ENCODE measurements around the gene PDCD10. TPM values are rescaled to one million over a fixed set of nuclear protein-coding genes. Genes with fewer than 3 reads are reported as not detected.

PDCD10 gene
- total RNA-seq, 1 donor from 2014 or later = 34.6 TPM

DNA sequence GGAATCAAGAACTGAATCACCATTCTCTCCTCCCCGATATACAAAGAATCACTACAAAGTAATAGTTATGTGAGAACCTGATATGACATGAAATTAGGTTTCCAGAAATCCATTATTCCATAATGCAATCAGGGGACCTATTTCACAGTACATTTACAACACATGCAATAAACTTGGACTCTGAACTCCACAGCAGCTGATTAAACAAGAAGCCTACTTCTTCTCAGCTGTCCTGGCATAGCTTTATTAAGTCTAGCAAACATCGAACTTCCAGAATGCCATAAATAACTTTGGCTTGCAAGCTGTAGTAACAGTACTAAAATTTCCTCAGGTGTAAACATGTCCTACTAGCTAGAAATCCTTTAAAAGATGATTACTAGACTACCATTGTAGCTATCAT is 17.8 kb downstream of the PDCD10 start:
- TF ChIP-seq, protein P1, sequence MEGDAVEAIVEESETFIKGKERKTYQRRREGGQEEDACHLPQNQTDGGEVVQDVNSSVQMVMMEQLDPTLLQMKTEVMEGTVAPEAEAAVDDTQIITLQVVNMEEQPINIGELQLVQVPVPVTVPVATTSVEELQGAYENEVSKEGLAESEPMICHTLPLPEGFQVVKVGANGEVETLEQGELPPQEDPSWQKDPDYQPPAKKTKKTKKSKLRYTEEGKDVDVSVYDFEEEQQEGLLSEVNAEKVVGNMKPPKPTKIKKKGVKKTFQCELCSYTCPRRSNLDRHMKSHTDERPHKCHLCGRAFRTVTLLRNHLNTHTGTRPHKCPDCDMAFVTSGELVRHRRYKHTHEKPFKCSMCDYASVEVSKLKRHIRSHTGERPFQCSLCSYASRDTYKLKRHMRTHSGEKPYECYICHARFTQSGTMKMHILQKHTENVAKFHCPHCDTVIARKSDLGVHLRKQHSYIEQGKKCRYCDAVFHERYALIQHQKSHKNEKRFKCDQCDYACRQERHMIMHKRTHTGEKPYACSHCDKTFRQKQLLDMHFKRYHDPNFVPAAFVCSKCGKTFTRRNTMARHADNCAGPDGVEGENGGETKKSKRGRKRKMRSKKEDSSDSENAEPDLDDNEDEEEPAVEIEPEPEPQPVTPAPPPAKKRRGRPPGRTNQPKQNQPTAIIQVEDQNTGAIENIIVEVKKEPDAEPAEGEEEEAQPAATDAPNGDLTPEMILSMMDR (conservative IDR thresholded peaks at IDR 0.05) = no peak
- Mint-ChIP-seq H3K4me1 (no peaks in the 10 kb centered on the region), H3K27me3 (ENCODE audit: low read depth) (no peaks in the 10 kb centered on the region), H3K9me3 (peaks cover 14% of the 10 kb centered on the region), H3K27ac (ENCODE audit: unreplicated experiment) (no peak overlapping the region), H3K36me3 (ENCODE audit: low read depth) (peaks cover 48% of the 10 kb centered on the region), H3K4me3 (no peak overlapping the region)
- DNase-seq (ENCODE audit: low read depth, low spot score) = no peak

DNA sequence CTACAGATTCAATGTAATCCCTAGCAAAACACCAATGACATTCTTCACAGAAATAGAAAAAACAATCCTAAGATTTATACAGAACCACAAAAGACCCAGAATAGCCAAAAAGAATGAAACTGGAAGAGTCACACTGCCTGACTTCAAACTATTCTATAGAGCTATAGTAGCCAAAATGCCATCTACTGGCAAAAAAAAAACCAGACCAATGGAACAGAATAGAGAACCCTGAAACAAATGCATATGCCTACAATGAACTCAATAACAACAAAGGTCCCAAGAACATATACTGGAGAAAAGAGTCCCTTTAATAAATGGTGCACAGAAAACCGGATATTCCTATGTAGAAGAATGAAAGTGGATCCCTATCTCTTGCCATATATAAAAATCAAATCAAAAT is 19.8 kb downstream of the PDCD10 start:
- no peaks in the 10 kb centered on the region for H3K4me1 Mint-ChIP-seq
- no peak overlapping the region for H3K27ac Mint-ChIP-seq (ENCODE audit: unreplicated experiment)
- H3K27me3 Mint-ChIP-seq (ENCODE audit: low read depth) = no peaks in the 10 kb centered on the region
- H3K4me3 Mint-ChIP-seq = no peak overlapping the region
- TF ChIP-seq, protein P1 (conservative IDR thresholded peaks at IDR 0.05) = no peak
- H3K36me3 Mint-ChIP-seq (ENCODE audit: low read depth) = peaks cover 64% of the 10 kb centered on the region
- no peak for DNase-seq (ENCODE audit: low read depth, low spot score)
- peaks cover 14% of the 10 kb centered on the region for H3K9me3 Mint-ChIP-seq

DNA sequence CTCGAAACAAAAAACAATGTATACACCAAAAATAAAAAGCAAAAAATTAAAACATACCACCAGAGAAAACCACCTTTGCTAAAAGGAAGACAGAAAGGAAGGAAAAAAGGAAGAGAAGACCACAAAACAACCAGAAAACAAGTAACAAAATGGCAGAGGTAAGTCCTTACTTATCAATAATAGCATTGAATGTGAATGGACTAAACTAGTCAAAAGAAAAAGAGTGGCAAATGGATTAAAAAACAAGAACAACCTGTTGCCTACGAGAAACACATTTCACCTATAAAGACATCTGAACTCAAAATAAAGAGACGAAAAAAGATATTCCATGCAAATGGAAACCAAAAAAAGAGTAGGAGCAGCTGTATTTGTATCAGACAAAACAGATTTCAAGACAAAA is 22.2 kb downstream of the PDCD10 start:
- Mint-ChIP-seq H3K4me3 (no peak overlapping the region), H3K9me3 (peaks cover 14% of the 10 kb centered on the region), H3K27ac (ENCODE audit: unreplicated experiment) (no peak overlapping the region), H3K4me1 (no peaks in the 10 kb centered on the region), H3K36me3 (ENCODE audit: low read depth) (peaks cover 61% of the 10 kb centered on the region), H3K27me3 (ENCODE audit: low read depth) (no peaks in the 10 kb centered on the region)
- TF ChIP-seq, protein P1 (conservative IDR thresholded peaks at IDR 0.05) = no peak
- DNase-seq (ENCODE audit: low read depth, low spot score) = no peak

DNA sequence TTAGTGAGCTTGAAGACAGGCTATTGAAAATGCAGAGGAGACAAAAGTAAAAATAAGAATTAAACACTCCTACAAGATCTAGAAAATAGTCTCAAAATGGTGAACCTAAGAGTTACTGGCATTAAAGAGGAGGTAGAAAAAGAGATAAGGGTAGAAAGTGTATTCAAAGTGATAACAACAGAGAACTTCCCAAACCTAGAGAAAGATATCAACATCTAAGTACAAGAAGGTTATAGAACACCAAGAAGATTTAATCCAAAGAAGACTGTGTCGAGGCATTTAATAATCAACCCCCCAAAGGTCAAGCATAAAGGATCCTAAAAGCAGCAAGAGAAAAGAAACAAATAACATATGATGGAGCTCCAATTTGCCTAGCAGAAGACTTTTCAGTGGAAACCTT is 23.3 kb downstream of the PDCD10 start:
- H3K4me3 Mint-ChIP-seq = no peak overlapping the region
- no peak overlapping the region for H3K27ac Mint-ChIP-seq (ENCODE audit: unreplicated experiment)
- H3K9me3 Mint-ChIP-seq = peaks cover 14% of the 10 kb centered on the region
- H3K36me3 Mint-ChIP-seq (ENCODE audit: low read depth) = peaks cover 61% of the 10 kb centered on the region
- H3K4me1 Mint-ChIP-seq = no peaks in the 10 kb centered on the region
- no peaks in the 10 kb centered on the region for H3K27me3 Mint-ChIP-seq (ENCODE audit: low read depth)
- TF ChIP-seq, protein P1 (conservative IDR thresholded peaks at IDR 0.05) = no peak
- no peak for DNase-seq (ENCODE audit: low read depth, low spot score)

DNA sequence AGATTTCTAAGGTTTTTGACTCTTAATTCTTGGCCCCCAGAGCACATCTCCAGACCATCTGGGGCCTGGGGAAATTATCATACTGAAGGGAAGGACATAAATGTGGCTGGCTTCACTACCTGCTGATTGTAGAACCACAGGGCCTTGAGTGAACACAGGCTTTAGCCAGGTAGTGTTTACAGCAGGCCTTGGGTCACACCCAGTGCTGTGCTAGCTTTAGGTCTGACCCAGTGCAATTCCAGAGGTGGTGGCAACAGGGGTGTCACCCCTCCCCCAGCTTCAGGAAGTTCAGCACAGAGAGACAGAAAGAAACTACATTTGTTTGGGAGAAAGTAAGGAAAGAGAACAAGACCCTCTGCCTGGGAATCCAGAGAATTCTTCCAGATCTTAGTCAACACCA is 24.1 kb downstream of the PDCD10 start:
- Mint-ChIP-seq H3K9me3 (peaks cover 14% of the 10 kb centered on the region), H3K4me1 (no peaks in the 10 kb centered on the region), H3K27me3 (ENCODE audit: low read depth) (no peaks in the 10 kb centered on the region), H3K4me3 (no peak overlapping the region), H3K36me3 (ENCODE audit: low read depth) (peaks cover 55% of the 10 kb centered on the region), H3K27ac (ENCODE audit: unreplicated experiment) (no peak overlapping the region)
- no peak for DNase-seq (ENCODE audit: low read depth, low spot score)
- TF ChIP-seq, protein P1 (conservative IDR thresholded peaks at IDR 0.05) = no peak

DNA sequence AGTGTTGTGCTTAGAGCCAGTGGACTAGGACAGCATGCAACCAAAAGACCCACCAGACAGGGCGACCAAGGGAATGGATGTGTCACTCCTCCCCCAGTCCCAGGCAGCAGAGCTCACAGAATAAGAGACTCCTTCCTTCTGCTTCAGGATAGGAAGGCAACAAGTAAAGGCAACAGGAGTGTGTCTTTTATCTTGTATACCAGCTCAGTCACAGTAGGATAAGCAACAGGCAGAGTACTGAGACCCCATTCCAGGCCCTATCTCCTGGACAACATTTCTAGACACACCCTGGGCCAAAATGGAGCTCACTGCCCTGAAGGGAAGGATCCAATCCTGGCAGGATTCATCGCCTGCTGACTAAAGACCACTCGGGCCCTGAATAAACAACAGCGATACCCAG is 25.0 kb downstream of the PDCD10 start:
- peaks cover 5% of the 10 kb centered on the region for H3K9me3 Mint-ChIP-seq
- no peak for DNase-seq (ENCODE audit: low read depth, low spot score)
- no peak overlapping the region for H3K27ac Mint-ChIP-seq (ENCODE audit: unreplicated experiment)
- no peak overlapping the region for H3K4me3 Mint-ChIP-seq
- H3K4me1 Mint-ChIP-seq = no peaks in the 10 kb centered on the region
- H3K27me3 Mint-ChIP-seq (ENCODE audit: low read depth) = no peaks in the 10 kb centered on the region
- TF ChIP-seq, protein P1 (conservative IDR thresholded peaks at IDR 0.05) = no peak
- H3K36me3 Mint-ChIP-seq (ENCODE audit: low read depth) = peaks cover 46% of the 10 kb centered on the region
